ENCODE data around the gene SRM.

The SRM gene

GRCh38 chr1:11027316-11027715 lies 32.5 kb downstream of the SRM start:
- TF ChIP-seq, protein P1, sequence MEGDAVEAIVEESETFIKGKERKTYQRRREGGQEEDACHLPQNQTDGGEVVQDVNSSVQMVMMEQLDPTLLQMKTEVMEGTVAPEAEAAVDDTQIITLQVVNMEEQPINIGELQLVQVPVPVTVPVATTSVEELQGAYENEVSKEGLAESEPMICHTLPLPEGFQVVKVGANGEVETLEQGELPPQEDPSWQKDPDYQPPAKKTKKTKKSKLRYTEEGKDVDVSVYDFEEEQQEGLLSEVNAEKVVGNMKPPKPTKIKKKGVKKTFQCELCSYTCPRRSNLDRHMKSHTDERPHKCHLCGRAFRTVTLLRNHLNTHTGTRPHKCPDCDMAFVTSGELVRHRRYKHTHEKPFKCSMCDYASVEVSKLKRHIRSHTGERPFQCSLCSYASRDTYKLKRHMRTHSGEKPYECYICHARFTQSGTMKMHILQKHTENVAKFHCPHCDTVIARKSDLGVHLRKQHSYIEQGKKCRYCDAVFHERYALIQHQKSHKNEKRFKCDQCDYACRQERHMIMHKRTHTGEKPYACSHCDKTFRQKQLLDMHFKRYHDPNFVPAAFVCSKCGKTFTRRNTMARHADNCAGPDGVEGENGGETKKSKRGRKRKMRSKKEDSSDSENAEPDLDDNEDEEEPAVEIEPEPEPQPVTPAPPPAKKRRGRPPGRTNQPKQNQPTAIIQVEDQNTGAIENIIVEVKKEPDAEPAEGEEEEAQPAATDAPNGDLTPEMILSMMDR (IDR thresholded peaks at IDR 0.05; ENCODE audit: low read depth, low read length), result no peak
- H3K4me3 ChIP-seq (ENCODE audit: low read depth, low read length), result no peak overlapping the region

DNA sequence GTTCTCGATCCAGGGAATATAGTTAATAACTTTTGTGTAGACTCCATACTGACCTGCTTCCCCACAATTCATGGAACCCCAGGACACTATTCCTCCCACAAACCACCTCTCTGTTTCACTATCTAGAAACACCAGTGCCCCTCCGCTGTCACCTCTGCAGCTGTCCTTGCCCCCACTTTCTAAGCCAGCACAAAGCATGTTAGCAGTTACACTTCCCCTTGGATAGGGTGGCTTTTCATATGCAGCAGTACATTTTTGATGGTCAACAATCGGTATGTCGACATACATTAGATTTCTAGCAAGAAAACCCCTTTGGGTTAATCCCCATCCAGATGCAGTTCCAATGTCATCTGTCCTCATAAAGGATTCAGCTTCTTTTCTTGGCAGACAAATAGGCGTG lies 32.9 kb downstream of the SRM start:
- H3K4me3 ChIP-seq (ENCODE audit: low read depth, low read length), result no peak overlapping the region
- TF ChIP-seq, protein P1 (IDR thresholded peaks at IDR 0.05; ENCODE audit: low read depth, low read length), result no peak

GRCh38 chr1:11026052-11026451 lies 33.8 kb downstream of the SRM start:
- H3K4me3 ChIP-seq (ENCODE audit: low read depth, low read length), result no peak overlapping the region
- TF ChIP-seq, protein P1 (IDR thresholded peaks at IDR 0.05; ENCODE audit: low read depth, low read length), result no peak

DNA sequence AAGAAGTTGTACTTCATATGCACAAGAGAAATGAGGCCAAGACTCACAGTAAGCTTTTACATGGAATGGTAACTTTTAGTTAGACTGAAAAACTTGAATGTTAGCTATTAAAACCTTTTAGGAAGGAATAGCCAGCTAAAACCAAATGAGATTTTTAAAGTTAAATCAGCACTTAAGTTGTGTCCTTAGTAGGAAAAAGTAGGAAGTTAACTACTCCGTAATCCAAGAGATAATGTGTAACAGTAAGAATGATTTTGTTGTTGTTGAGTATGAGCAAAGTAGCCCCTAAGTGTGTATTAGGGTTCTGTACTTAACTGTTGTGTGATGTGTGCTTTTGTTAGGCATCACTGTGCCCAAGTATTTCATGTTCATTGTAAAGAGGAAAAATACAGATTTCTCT lies 34.2 kb downstream of the SRM start:
- no peak overlapping the region for H3K4me3 ChIP-seq (ENCODE audit: low read depth, low read length)
- TF ChIP-seq, protein P1 (IDR thresholded peaks at IDR 0.05; ENCODE audit: low read depth, low read length), result no peak

DNA sequence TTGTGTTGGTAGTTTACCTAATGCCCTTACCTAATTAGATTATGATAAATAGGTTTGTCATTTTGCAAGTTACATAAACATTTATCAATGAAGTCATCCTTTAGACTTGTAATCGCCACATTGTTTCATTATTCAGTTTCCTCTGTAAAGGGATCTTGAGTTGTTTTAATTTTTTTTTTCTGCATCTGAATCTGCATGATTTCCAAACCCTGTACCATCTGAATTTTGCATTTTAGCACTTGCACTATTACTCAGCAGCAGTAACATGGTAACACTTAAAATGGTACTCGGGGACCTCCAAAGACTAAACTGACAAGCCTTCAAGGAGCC lies 35.0 kb downstream of the SRM start:
- TF ChIP-seq, protein P1 (IDR thresholded peaks at IDR 0.05; ENCODE audit: low read depth, low read length), result no peak
- no peak overlapping the region for H3K4me3 ChIP-seq (ENCODE audit: low read depth, low read length)

- H3K4me3 ChIP-seq (ENCODE audit: low read depth, low read length), result no peak overlapping the region
- TF ChIP-seq, protein P1 (IDR thresholded peaks at IDR 0.05; ENCODE audit: low read depth, low read length), result no peak
Observed at GRCh38 chr1:11024154-11024873, 35.5 kb downstream of the SRM start.

DNA sequence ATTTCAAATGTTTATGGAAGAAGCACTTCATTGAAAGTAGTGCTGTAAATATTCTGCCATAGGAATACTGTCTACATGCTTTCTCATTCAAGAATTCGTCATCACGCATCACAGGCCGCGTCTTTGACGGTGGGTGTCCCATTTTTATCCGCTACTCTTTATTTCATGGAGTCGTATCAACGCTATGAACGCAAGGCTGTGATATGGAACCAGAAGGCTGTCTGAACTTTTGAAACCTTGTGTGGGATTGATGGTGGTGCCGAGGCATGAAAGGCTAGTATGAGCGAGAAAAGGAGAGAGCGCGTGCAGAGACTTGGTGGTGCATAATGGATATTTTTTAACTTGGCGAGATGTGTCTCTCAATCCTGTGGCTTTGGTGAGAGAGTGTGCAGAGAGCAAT lies 36.6 kb downstream of the SRM start:
- H3K4me3 ChIP-seq (ENCODE audit: low read depth, low read length), result no peak overlapping the region
- TF ChIP-seq, protein P1 (IDR thresholded peaks at IDR 0.05; ENCODE audit: low read depth, low read length), result no peak
